MM.1S (cell line): ENCODE measurements around the gene DHRS4.

Experiments used
- CTCF ChIP-seq: fragments of 300-600 bp; sonication (generic); IDR thresholded peaks from 2 replicates; pipeline ENCODE4 v1.5.1; 2016; ENCODE audit warnings: antibody characterized with exemption, low read length, mixed read lengths
- EZH2 ChIP-seq: fragments of 300-600 bp; sonication (generic); optimal IDR thresholded peaks from 2 replicates; pipeline ENCODE3; 2017; ENCODE audit warnings: low read depth, mild to moderate bottlenecking, antibody characterized with exemption, low read length, mixed read lengths

- TF ChIP-seq EZH2: no peak
- TF ChIP-seq CTCF: no peak
These were observed 27.0 kb upstream of the DHRS4 start for GRCh38 chr14:23926543-23926942.
